GM10847 (cell line): ENCODE measurements around the gene PEX11A.

ENCODE experiments used
- POLR2A ChIP-seq: IDR thresholded peaks from 2 replicates; pipeline ENCODE4 v1.6.1; 2011; ENCODE audit not compliant: insufficient read length; ENCODE audit errors: extremely low read depth

Gene PEX11A

DNA sequence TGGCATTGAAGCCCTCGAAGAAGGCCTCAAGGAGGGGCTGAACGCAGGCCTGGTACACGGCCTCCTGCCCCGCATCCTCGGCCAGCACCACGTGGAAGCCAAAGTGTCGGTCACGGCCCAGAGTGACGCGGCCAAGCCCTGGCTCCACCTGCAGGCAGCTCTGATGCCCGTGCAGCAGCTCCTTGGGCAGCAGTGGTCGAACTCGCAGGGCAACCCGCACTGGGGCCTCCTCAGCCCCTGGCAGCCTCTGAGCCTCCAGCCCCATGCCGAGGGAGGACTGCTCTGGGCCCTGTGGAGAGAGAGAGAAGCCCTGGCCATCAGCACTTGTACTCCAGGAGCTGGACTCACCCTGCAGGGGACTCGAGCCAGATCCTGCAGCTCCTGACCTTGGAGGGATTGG is 37.9 kb downstream of the PEX11A start:
- no peak for TF ChIP-seq POLR2A

DNA sequence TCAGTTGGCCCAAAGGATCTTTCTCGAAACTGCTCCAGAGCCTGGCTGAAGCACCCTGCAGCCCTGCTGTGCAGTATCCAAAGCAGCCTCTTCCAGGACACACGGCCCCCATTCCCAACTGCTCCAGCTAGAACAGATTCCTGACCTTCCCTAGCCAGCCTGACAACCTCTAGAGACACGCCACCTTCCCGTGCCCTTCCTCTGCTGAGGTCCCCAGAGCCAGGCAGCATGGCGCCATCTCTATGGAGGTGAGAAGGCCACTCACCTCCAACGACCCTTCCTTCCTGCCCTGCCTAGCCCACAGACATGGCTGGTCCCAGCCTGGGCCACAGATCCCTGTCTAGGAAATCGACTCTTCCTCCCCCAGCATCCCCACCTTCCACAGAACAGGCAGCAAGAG is 38.4 kb downstream of the PEX11A start:
- TF ChIP-seq POLR2A, result no peak

DNA sequence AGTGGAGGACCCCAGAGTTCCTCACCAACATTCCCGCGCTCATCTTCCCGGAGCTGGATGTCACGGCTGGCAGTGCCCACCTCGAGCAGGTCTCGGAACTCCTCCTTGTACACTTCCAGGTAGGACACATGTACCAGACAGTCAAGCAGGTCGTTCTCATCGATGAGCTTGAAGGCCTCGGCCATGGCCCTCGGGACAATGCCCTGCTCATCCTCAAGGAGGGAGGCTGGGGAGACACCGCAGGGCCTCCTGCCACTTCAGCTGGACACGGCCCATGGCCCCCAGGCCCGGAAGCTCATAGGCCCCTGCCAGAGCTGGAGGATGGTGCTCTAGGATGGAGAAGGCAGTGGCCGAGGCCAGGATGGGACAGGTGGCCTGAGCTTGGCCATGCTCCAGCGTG is 40.8 kb downstream of the PEX11A start:
- TF ChIP-seq POLR2A, result no peak

GRCh38 chr15:89649013-89649625 is 41.4 kb downstream of the PEX11A start:
- TF ChIP-seq POLR2A, result no peak

DNA sequence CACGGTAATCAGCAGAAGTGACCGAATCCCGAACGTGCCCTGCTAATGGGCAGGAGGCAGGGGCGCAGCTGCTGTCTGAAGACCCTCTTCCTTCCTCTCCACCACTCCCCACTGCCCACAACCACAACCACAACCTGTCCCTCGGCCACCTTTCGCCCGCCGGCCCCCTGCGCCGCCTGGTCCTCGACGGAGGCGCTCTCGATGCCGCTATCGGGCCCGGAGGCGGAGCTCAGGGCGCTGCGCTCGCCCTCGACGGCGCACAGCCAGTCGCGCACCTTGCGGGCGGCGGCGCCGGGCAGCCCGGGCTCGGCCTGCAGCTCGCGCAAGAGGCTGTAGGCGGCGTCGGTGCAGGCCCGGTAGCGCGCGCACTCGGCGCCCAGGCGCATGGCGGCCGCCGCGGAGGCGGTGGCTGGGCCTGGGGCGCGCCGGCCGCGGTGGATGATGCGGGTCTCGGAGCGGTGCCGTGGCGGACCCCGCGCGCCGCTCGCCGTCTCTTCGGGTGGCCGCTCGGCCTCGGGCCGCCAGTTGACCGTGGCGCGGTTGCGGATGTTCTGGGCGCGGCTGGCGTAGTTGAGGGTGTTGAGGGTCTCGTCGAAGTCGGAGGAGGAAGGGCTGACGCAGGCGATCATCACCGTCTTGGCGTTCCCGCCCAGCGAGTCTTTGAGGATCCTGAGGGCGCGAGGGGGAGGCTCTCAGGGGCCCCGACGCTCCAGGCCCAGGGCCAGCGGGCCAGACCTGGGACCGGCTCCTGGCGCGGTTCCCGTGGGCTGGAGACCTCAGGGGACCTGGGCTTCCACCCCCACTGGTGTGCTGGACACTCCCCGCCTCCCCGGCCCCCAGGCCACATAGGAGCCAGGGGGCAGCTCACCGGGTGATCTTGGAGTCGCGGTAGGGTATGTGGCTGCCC is 42.2 kb downstream of the PEX11A start:
- TF ChIP-seq POLR2A, result no peak

DNA sequence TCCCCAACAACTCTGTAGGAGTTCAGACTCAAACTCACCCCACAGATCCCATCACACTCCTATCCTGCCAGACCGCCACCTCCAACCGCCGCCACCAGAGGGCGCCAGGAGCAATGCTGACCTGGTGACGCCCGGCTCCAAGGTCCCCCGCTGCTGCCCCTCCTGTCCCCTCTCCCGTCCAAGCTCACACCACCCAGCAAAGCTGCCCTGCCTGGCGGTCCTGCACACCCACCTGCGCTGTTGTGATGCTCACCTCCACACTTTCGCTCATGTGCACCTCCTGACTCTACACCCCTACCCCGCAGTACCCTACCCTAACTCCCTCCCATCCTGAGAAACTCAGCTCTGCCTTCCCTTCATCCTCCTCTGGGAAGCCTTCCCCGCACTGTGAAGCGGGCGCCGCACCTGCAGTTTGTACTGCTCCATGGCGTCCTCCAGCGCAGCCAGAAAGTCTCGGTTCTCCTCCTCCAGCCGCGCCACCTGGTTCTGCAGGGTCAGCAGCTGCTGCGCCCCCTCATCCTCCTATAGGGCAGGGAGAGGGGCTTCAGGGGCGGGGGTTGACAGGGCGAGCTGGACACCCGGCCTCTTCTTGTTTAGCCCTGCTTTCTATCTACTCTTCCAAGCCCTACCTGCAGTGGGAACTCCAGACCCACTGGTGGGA is 43.2 kb downstream of the PEX11A start:
- TF ChIP-seq POLR2A, result no peak

DNA sequence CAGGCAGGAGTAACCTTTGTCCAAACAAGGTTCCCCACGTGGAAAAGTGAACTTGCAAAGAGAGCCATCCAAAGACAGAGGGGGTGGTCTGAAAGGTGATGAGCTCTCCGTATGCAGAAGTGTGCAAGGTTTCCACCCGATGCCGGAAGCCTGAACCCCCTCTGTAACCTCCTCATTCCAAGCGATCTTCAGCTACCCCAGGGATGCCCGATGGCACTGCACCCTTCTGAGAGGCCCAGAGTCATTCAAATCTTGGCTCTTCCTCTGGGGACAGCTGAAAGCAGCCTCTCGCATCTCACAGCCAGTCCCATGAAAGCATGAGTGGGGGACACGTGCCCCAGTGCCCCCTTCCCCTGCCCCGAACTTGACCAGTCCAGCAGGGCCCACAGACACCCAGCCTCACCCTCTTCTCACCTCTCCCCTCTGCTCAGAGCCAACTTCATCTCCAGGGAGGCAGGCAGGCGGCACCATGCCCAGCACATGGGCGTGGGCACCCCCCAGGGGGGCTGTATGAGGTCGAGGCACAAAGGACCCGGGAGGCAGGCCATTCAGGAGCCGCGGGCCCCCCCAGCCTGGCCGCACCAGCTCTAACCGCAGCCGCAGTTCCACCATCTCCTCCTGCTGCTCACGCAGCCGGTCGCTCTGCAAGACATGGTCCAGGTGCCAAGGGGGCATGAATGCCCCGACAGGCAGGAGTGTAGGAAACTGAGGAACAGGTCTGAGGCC is 44.0 kb downstream of the PEX11A start:
- no peak for TF ChIP-seq POLR2A

DNA sequence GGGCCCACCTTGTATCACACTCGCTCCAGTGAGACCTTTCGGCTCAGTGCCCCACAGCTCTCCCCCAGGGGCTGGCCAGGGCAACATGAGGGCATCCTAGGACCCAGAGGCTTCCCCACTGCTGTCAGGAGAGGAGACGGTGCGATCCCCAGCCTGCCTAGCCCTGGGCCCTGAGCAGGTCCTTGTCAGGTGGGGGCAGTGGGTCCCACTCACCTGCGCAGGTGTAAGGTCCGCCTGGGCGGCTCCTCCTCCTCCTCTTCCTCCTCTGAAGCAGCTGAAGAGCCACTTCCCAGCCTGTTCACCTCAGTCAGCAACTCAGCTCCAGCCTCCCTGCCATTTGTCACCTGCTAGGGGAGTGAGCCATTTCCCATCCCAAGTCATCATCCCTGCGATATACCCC is 44.9 kb downstream of the PEX11A start:
- TF ChIP-seq POLR2A, result no peak

GRCh38 chr15:89642106-89642505 is 48.4 kb downstream of the PEX11A start:
- no peak for TF ChIP-seq POLR2A

DNA sequence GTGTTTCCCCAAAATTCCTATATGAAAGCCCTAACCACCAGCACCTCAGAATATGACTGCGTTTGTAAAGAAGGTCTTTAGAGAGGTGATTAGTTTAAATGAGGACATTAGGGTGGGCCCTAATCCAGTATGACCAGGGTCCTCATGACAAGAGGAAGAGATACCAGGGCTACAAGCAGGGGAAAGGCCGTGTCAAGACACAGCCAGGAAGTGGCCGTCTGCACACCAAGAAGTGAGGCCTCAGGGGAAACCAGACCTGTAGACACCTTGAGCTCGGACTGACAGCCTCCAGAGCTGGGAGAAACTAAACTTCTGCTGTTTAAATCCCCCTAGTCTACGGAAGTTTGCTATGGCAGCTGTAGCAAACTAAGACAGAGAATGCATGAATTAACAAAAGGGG is 49.5 kb downstream of the PEX11A start:
- TF ChIP-seq POLR2A, result no peak

- TF ChIP-seq POLR2A, result no peak
These were observed 50.3 kb downstream of the PEX11A start for GRCh38 chr15:89640245-89640644.

DNA sequence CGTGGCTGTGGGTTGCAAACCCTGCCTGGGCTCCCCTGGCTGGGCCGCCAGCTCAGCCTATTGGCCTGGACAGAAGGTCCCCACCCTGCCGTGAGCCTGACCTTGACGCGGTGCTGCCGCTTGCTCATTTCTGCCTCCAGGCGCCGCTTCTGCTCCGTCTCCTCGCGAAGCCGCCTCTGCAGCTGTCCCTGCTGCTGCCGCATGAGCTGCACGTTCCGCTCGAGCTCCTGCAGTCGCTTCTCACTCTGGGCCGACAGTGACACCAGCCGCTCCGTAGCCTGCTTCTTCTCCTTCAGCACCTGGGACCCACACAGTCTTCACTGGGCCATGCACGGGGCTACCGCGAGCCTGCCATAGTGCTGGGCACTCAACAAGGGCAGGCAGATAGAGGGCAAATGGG is 57.0 kb downstream of the PEX11A start:
- TF ChIP-seq POLR2A, result no peak

- TF ChIP-seq POLR2A, result no peak
These were observed 57.8 kb downstream of the PEX11A start for GRCh38 chr15:89632563-89633430.

GRCh38 chr15:89631902-89632264 is 58.7 kb downstream of the PEX11A start:
- TF ChIP-seq POLR2A, result no peak
